IMR-90 (cell line): ENCODE measurements around the gene MSI2. TPM values are rescaled to one million over a fixed set of nuclear protein-coding genes. Genes with fewer than 3 reads are reported as not detected.

Source experiments
- ATAC-seq: fragments of 200-7000 bp; cut with Tn5 transposase; 2 replicates; pipeline ENCODE4 v1.9.1; 2020; ENCODE audit warnings: low read depth, mild to moderate bottlenecking, moderate library complexity
- BruUV-seq: library from RNA; stranded (reverse); fragments of 400-500 nt; replicated peaks from 2 replicates; lab custom pipeline; 2021; lab: Mats Ljungman, UMichigan
- CTCF ChIA-PET: fragments of 300-600 bp; formaldehyde crosslinking; extraction: SDS; loops from one replicate; lab custom pipeline; 2021; ENCODE audit warnings: antibody characterized with exemption; lab: Yijun Ruan, JAX
- POLR2A ChIA-PET: fragments of 300-600 bp; sonication (Branson Sonifier 250); formaldehyde crosslinking; loops from one replicate; lab custom pipeline; 2022; ENCODE audit warnings: antibody characterized with exemption; ENCODE audit not compliant: unreplicated experiment; lab: Charles Lee
- DNase-seq: peaks from one replicate; pipeline ENCODE4 v3.0.0; 2013
- H2AFZ ChIP-seq: replicated peaks from 2 replicates; pipeline ENCODE3; 2013; ENCODE audit warnings: low read length, mild to moderate bottlenecking; ENCODE audit not compliant: poor library complexity
- H2AK5ac ChIP-seq: 2 replicates; pipeline ENCODE4 v1.6.1; 2013; ENCODE audit warnings: low read depth, low read length, inconsistent platforms
- H2AK9ac ChIP-seq: replicated peaks from 2 replicates; pipeline ENCODE3; 2013; ENCODE audit warnings: mild to moderate bottlenecking, low read depth, low read length, moderate library complexity; ENCODE audit not compliant: poor library complexity
- H2BK120ac ChIP-seq: 2 replicates; pipeline ENCODE4 v1.6.1; 2013; ENCODE audit warnings: low read depth, low read length, inconsistent platforms
- H2BK15ac ChIP-seq: 3 replicates; pipeline ENCODE4 v1.6.1; 2013; ENCODE audit warnings: low read depth, low read length, inconsistent platforms
- H2BK20ac ChIP-seq: 2 replicates; pipeline ENCODE4 v1.6.1; 2013; ENCODE audit warnings: low read depth, mild to moderate bottlenecking, inconsistent platforms, low read length, moderate library complexity
- H2BK5ac ChIP-seq: 2 replicates; pipeline ENCODE4 v1.6.1; 2013; ENCODE audit warnings: mild to moderate bottlenecking, low read depth, low read length, inconsistent platforms; ENCODE audit not compliant: poor library complexity, severe bottlenecking
- H3K14ac ChIP-seq: replicated peaks from 2 replicates; pipeline ENCODE4 v1.6.1; 2013; ENCODE audit warnings: low read depth, low read length, inconsistent platforms
- H3K18ac ChIP-seq: 2 replicates; pipeline ENCODE4 v1.6.1; 2013; ENCODE audit warnings: low read depth, low read length, control low read depth
- H3K23ac ChIP-seq: 2 replicates; pipeline ENCODE4 v1.6.1; 2013; ENCODE audit warnings: low read depth, low read length, inconsistent platforms
- H3K27ac ChIP-seq: 2 replicates; pipeline ENCODE4 v1.5.1; 2013; ENCODE audit warnings: mild to moderate bottlenecking, control low read depth, low read length; ENCODE audit not compliant: insufficient read depth
- H3K27me3 ChIP-seq: 2 replicates; pipeline ENCODE4 v1.6.1; 2013; ENCODE audit warnings: low read length; ENCODE audit not compliant: control insufficient read depth, insufficient read depth
- H3K36me3 ChIP-seq: 2 replicates; pipeline ENCODE4 v1.6.1; 2013; ENCODE audit warnings: low read length, mixed read lengths; ENCODE audit not compliant: control insufficient read depth, insufficient read depth
- H3K4ac ChIP-seq: 2 replicates; pipeline ENCODE4 v1.6.1; 2013; ENCODE audit warnings: low read depth, low read length, inconsistent platforms
- H3K4me1 ChIP-seq: 2 replicates; pipeline ENCODE4 v1.6.1; 2013; ENCODE audit warnings: low read length, mixed read lengths; ENCODE audit not compliant: control insufficient read depth, insufficient read depth
- H3K4me2 ChIP-seq: 2 replicates; pipeline ENCODE4 v1.6.1; 2013; ENCODE audit warnings: low read depth, mild to moderate bottlenecking, control low read depth, low read length, moderate library complexity
- H3K4me3 ChIP-seq: 2 replicates; pipeline ENCODE4 v1.5.1; 2013; ENCODE audit warnings: low read depth, mild to moderate bottlenecking, control low read depth, low read length, moderate library complexity; ENCODE audit not compliant: insufficient read depth
- H3K56ac ChIP-seq: 2 replicates; pipeline ENCODE4 v1.6.1; 2013; ENCODE audit warnings: low read length, inconsistent platforms; ENCODE audit not compliant: insufficient read depth; ENCODE audit errors: extremely low read depth
- H3K79me1 ChIP-seq, 2 experiments: 2 replicates each; pipeline ENCODE4 v1.6.1; 2013; ENCODE audit warnings: low read length in 2 of 2, inconsistent platforms in 1 of 2, low read depth in 1 of 2
- H3K9ac ChIP-seq: 2 replicates; pipeline ENCODE4 v1.6.1; 2013; ENCODE audit warnings: low read depth, low read length, control low read depth
- H3K9me1 ChIP-seq: 2 replicates; pipeline ENCODE4 v1.6.1; 2013; ENCODE audit warnings: low read length, inconsistent platforms; ENCODE audit not compliant: insufficient read depth
- H3K9me3 ChIP-seq: 2 replicates; pipeline ENCODE4 v1.6.1; 2013; ENCODE audit warnings: low read length; ENCODE audit not compliant: control insufficient read depth, insufficient read depth
- H4K20me1 ChIP-seq: 2 replicates; pipeline ENCODE4 v1.6.1; 2013; ENCODE audit warnings: low read length, inconsistent platforms; ENCODE audit not compliant: insufficient read depth
- H4K5ac ChIP-seq: 2 replicates; pipeline ENCODE4 v1.6.1; 2013; ENCODE audit warnings: mild to moderate bottlenecking, low read depth, low read length, control low read depth
- H4K8ac ChIP-seq, 2 experiments: 2 replicates each; pipeline ENCODE4 v1.6.1; 2013; ENCODE audit warnings: low read depth in 2 of 2, low read length in 2 of 2, control low read depth in 1 of 2, inconsistent platforms in 1 of 2
- H4K91ac ChIP-seq: 2 replicates; pipeline ENCODE4 v1.6.1; 2013; ENCODE audit warnings: low read depth, low read length, inconsistent platforms; ENCODE audit not compliant: insufficient read depth
- BHLHE40 ChIP-seq: fragments of 150-350 bp; IDR thresholded peaks from 2 replicates; pipeline ENCODE4 v1.6.1; 2016; ENCODE audit warnings: mild to moderate bottlenecking, low read depth, low read length
- CEBPB ChIP-seq: IDR thresholded peaks from 2 replicates; pipeline ENCODE4 v1.6.1; 2012; ENCODE audit warnings: low read depth, low read length, improper control_type of control experiment
- FOS ChIP-seq: fragments of 150-350 bp; IDR thresholded peaks from 2 replicates; pipeline ENCODE4 v1.6.1; 2016; ENCODE audit warnings: low read depth, low read length
- MAFK ChIP-seq: IDR thresholded peaks from 2 replicates; pipeline ENCODE4 v1.6.1; 2012; ENCODE audit warnings: low read depth, low read length, improper control_type of control experiment
- MAZ ChIP-seq: IDR thresholded peaks from 2 replicates; pipeline ENCODE4 v1.6.1; 2012; ENCODE audit warnings: low read depth, mild to moderate bottlenecking, low read length, improper control_type of control experiment, moderate library complexity, borderline replicate concordance
- MXI1 ChIP-seq: IDR thresholded peaks from 2 replicates; pipeline ENCODE4 v1.6.1; 2012; ENCODE audit warnings: low read depth, mild to moderate bottlenecking, low read length, moderate library complexity, borderline replicate concordance
- NFE2L2 ChIP-seq: fragments of 150-350 bp; IDR thresholded peaks from 2 replicates; pipeline ENCODE4 v1.6.1; 2016; ENCODE audit warnings: low read depth, mild to moderate bottlenecking, low read length
- POLR2A ChIP-seq: IDR thresholded peaks from 2 replicates; pipeline ENCODE4 v1.6.1; 2012; ENCODE audit warnings: mild to moderate bottlenecking, low read depth, low read length
- RFX5 ChIP-seq: IDR thresholded peaks from 2 replicates; pipeline ENCODE4 v1.8.0; 2012; ENCODE audit warnings: low read depth, mild to moderate bottlenecking, low read length, moderate library complexity
- WGBS, 2 experiments: methylation state at CpG; one replicate each; pipeline versions ENCODE4 v1.1.5 to v1.1.7; 2013; ENCODE audit warnings: missing lambda C conversion rate in 2 of 2; ENCODE audit not compliant: insufficient read length in 1 of 2; ENCODE audit errors: extremely low coverage in 2 of 2; 5-methylcytosine and 5-hydroxymethylcytosine counted together
- dilution Hi-C: fragments of 300-500 bp; cut with HindIII; formaldehyde crosslinking; loops from one replicate; pipeline ENCODE4 v1.14.3; 2018; ENCODE audit warnings: low sequenced_read_pairs; ENCODE audit not compliant: unreplicated experiment
- in situ Hi-C: fragments of 300-500 bp; cut with MboI; formaldehyde crosslinking; loops from 3 replicates; pipeline ENCODE4 v1.14.3; 2019; ENCODE audit warnings: low sequenced_read_pairs, inconsistent platforms, mixed read lengths
- intact Hi-C: fragments of 100-400 bp; cut with micrococcal nuclease; formaldehyde crosslinking; loops from 2 replicates; pipeline ENCODE4 v1.10.0; 2022
- polyA plus RNA-seq, 3 experiments: library from polyadenylated mRNA; depleted of rRNA; stranded (reverse); fragments of >200 nt; gene quantifications; 2 replicates each; pipeline ENCODE4 v1.2.3, GENCODE V29; 2012; ENCODE audit warnings: low replicate concordance in 1 of 3
- total RNA-seq: library from RNA; depleted of rRNA; stranded (reverse); fragments of >200 nt; gene quantifications from 2 replicates; pipeline ENCODE4 v1.2.3, GENCODE V29; 2012
- TF ChIP-seq, protein P1 (sequence below): conservative IDR thresholded peaks from 2 replicates; pipeline ENCODE4 v1.5.1; 2012; ENCODE audit warnings: mild to moderate bottlenecking, low read depth, low read length, improper control_type of control experiment
- TF ChIP-seq, protein P2 (sequence below): fragments of 150-350 bp; IDR thresholded peaks from 2 replicates; pipeline ENCODE4 v1.6.1; 2016; ENCODE audit warnings: low read depth, mild to moderate bottlenecking, low read length, moderate library complexity, borderline replicate concordance

MSI2 gene
- total and polyA plus RNA-seq, 2 of the 4 experiments (the other 2 are of a cell fraction): 13.0 to 16.0 TPM

DNA sequence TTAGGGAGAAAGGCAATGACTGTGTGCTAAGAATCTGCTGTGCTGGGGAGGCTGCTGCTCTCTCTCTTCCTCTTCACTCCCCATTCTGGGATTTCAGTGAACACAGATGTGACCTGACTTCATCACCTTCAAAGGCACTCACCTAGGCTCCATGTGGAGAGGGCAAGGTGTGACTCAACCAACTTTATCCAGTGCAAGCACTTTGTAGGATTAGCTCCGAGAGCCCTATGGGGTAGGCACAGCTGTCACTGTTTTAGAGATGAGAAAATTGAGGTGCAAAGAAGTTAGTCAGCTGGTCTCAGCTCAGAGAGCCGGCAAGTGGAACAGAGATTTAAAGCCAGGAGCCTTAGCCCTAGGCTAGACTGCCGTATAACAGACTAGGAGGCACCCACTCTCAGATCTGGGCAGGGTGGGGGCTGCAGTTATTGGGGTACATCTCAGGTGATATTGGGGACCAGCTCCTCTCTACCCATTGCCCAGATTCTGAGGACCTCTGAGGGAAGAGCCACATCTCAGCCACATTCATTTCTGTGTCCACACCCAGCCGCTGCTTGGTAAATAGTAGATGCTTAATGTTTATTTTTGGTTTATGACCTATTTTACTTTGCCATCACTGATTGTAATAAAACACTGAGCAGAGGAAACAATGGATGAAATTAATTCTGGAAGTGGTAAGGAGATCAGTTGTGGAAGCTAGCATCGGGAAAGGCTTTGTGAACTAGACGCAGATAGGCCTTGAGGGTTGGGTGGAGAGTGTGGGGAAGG is 350.0 kb downstream of the MSI2 start:
- no peak for ATAC-seq
- no peak for DNase-seq
- ChIA-PET POLR2A (no interaction called here), CTCF (interaction anchor here (1.3 to 1.9 kb wide), 2 partner anchors 14 to 66 kb away, joined by 3 to 4 read pairs; no protein-coding TSS in a partner anchor)
- Histone ChIP-seq H4K5ac (no peak overlapping the region), H3K4ac (0 out of 2 replicates have a peak overlapping the region, but pooled peaks have one; percentile 60), H3K9ac (no peak overlapping the region), H3K36me3 (no peaks in the 10 kb centered on the region), H3K27ac (no peak overlapping the region), H3K9me3 (no peaks in the 10 kb centered on the region), H2AFZ (no peak overlapping the region), H2BK15ac (no peak overlapping the region), H2AK9ac (no peak overlapping the region), H2AK5ac (peak overlapping the region; percentile 43), H4K8ac (no peak overlapping the region), H3K14ac (no peak overlapping the region), H3K56ac (no peak overlapping the region), H3K79me1 (no peaks in the 10 kb centered on the region; a peak in 1 of 4 replicates), H3K9me1 (peaks cover 17% of the 10 kb centered on the region; the same call in 1 of the 2 replicates), H3K4me3 (no peak overlapping the region), H4K91ac (no peak overlapping the region), H3K18ac (no peak overlapping the region), H3K23ac (no peak overlapping the region), H3K4me1 (peaks cover 17% of the 10 kb centered on the region), H2BK120ac (no peak overlapping the region), H2BK20ac (no peak overlapping the region), H4K20me1 (no peaks in the 10 kb centered on the region), H3K4me2 (no peak overlapping the region), H3K27me3 (no peaks in the 10 kb centered on the region), H2BK5ac (no peak overlapping the region)
- WGBS, 2 experiments: 100% methylated on average over 2 of the region's 6 CpGs; no CpG with 5 or more reads in 1 of the 2 experiments
- TF ChIP-seq FOS (no peak), MAFK (no peak), CEBPB (no peak), NFE2L2 (no peak), POLR2A (no peak), MAZ (no peak), BHLHE40 (no peak), MXI1 (no peak), RFX5 (no peak)
- TF ChIP-seq, protein P1, sequence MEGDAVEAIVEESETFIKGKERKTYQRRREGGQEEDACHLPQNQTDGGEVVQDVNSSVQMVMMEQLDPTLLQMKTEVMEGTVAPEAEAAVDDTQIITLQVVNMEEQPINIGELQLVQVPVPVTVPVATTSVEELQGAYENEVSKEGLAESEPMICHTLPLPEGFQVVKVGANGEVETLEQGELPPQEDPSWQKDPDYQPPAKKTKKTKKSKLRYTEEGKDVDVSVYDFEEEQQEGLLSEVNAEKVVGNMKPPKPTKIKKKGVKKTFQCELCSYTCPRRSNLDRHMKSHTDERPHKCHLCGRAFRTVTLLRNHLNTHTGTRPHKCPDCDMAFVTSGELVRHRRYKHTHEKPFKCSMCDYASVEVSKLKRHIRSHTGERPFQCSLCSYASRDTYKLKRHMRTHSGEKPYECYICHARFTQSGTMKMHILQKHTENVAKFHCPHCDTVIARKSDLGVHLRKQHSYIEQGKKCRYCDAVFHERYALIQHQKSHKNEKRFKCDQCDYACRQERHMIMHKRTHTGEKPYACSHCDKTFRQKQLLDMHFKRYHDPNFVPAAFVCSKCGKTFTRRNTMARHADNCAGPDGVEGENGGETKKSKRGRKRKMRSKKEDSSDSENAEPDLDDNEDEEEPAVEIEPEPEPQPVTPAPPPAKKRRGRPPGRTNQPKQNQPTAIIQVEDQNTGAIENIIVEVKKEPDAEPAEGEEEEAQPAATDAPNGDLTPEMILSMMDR: no peak
- TF ChIP-seq, protein P2, sequence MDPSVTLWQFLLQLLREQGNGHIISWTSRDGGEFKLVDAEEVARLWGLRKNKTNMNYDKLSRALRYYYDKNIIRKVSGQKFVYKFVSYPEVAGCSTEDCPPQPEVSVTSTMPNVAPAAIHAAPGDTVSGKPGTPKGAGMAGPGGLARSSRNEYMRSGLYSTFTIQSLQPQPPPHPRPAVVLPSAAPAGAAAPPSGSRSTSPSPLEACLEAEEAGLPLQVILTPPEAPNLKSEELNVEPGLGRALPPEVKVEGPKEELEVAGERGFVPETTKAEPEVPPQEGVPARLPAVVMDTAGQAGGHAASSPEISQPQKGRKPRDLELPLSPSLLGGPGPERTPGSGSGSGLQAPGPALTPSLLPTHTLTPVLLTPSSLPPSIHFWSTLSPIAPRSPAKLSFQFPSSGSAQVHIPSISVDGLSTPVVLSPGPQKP: no peak
- in situ Hi-C loops (no loop called here), dilution Hi-C loops (no loop called here), intact Hi-C loops (no loop called here)
- BruUV-seq: no TSS peak
